SU-DHL-6 (cell line): ENCODE data around the gene PUS10.

Experiments
- H2AFZ ChIP-seq: fragments of 200-600 bp; sonication (generic); 2 replicates; pipeline ENCODE4 v1.6.1; 2014; ENCODE audit warnings: low read depth, mild to moderate bottlenecking, moderate library complexity, mixed read lengths, antibody characterized with exemption, low read length; ENCODE audit not compliant: severe bottlenecking
- H3F3A ChIP-seq: fragments of 200-600 bp; shearing (Covaris generic); 2 replicates; pipeline ENCODE4 v1.6.0; 2016; ENCODE audit warnings: antibody characterized with exemption, mild to moderate bottlenecking; ENCODE audit not compliant: insufficient read depth
- H3K27ac ChIP-seq: fragments of 200-600 bp; sonication (generic); 2 replicates; pipeline ENCODE4 v1.5.1; 2016; ENCODE audit warnings: low read depth, mild to moderate bottlenecking, low read length, moderate library complexity, mixed read lengths
- H3K27me3 ChIP-seq: fragments of 200-600 bp; sonication (generic), shearing (Covaris generic); 2 replicates; pipeline ENCODE4 v1.6.0; 2014; ENCODE audit warnings: mild to moderate bottlenecking, low read length
- H3K36me3 ChIP-seq: fragments of 200-600 bp; sonication (generic); 2 replicates; pipeline ENCODE4 v1.6.1; 2014; ENCODE audit warnings: mild to moderate bottlenecking, low read length, mixed read lengths
- H3K4me2 ChIP-seq: fragments of 300-600, 200-600 bp; shearing (Covaris generic), sonication (generic); 2 replicates; pipeline ENCODE4 v1.6.0; 2014; ENCODE audit warnings: low read length, low read depth, mild to moderate bottlenecking; ENCODE audit not compliant: poor library complexity, severe bottlenecking
- H3K4me3 ChIP-seq: fragments of 200-600 bp; sonication (generic); 2 replicates; pipeline ENCODE4 v1.5.1; 2014; ENCODE audit warnings: antibody characterized with exemption, low read length, mild to moderate bottlenecking, mixed read lengths; ENCODE audit not compliant: insufficient read depth, poor library complexity, severe bottlenecking
- H3K79me2 ChIP-seq: fragments of 200-600 bp; sonication (generic); 2 replicates; pipeline ENCODE4 v1.6.1; 2014; ENCODE audit warnings: mild to moderate bottlenecking, low read length, moderate library complexity; ENCODE audit not compliant: insufficient read depth
- H3K9ac ChIP-seq: fragments of 200-600 bp; sonication (generic); 2 replicates; pipeline ENCODE4 v1.7.0; 2014; ENCODE audit warnings: mild to moderate bottlenecking, low read length
- H3K9me2 ChIP-seq: fragments of 200-600 bp; sonication (generic); replicated peaks from 2 replicates; pipeline ENCODE4 v1.6.1; 2014; ENCODE audit warnings: low read length; ENCODE audit not compliant: insufficient read depth
- H3K9me3 ChIP-seq: fragments of 200-600 bp; sonication (generic); 2 replicates; pipeline ENCODE4 v1.6.1; 2014; ENCODE audit warnings: low read length, mixed read lengths; ENCODE audit not compliant: insufficient read depth
- H4K20me1 ChIP-seq: fragments of 200-600 bp; sonication (generic); 2 replicates; pipeline ENCODE4 v1.6.1; 2014; ENCODE audit warnings: low read depth, mild to moderate bottlenecking, antibody characterized with exemption, low read length, moderate library complexity, mixed read lengths
- CTCF ChIP-seq: fragments of 200-600 bp; sonication (generic); IDR thresholded peaks from one replicate; pipeline ENCODE4 v1.5.1; 2017; ENCODE audit warnings: antibody characterized with exemption, mild to moderate bottlenecking, low read length, moderate library complexity; ENCODE audit not compliant: insufficient read depth, poor library complexity, severe bottlenecking
- EZH2phosphoT487 ChIP-seq: fragments of 200-600 bp; sonication (generic), shearing (Covaris generic); conservative IDR thresholded peaks from 2 replicates; pipeline ENCODE4 v1.6.1; 2018; ENCODE audit warnings: mild to moderate bottlenecking, antibody characterized with exemption, low read length, moderate library complexity, mixed read lengths

The PUS10 gene

DNA sequence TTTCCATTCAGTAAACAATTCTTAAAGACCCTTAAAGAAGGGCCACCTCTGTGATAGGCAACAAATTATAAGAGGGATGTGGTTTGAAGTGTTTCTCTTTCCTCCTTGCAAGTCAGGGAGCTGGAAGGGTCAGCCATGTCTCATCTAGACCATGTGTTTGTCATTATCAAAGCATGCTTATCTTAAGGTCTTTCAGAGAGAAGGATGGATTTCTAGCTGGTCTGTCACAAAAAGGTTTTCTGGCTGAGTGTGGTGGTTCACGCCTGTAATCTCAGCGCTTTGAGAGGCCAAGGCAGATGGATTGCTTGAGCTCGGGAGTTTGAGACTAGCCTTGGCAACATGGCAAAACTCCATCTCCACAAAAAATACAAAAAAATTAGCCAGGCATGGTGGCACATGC is 59.7 kb downstream of the PUS10 start:
- no peak overlapping the region for H2AFZ ChIP-seq
- H3F3A ChIP-seq, result peaks cover 8% of the 10 kb centered on the region
- no peak overlapping the region for H3K4me3 ChIP-seq
- H3K36me3 ChIP-seq, result peaks cover 4% of the 10 kb centered on the region
- no peak overlapping the region for H3K4me2 ChIP-seq
- H3K79me2 ChIP-seq, result no peaks in the 10 kb centered on the region
- H3K27ac ChIP-seq, result no peak overlapping the region
- H4K20me1 ChIP-seq, result no peaks in the 10 kb centered on the region
- no peaks in the 10 kb centered on the region for H3K9me3 ChIP-seq
- H3K9ac ChIP-seq, result no peak overlapping the region
- no peaks in the 10 kb centered on the region for H3K27me3 ChIP-seq
- no peaks in the 10 kb centered on the region for H3K9me2 ChIP-seq
- no peak for TF ChIP-seq CTCF
- no peak for TF ChIP-seq EZH2phosphoT487

DNA sequence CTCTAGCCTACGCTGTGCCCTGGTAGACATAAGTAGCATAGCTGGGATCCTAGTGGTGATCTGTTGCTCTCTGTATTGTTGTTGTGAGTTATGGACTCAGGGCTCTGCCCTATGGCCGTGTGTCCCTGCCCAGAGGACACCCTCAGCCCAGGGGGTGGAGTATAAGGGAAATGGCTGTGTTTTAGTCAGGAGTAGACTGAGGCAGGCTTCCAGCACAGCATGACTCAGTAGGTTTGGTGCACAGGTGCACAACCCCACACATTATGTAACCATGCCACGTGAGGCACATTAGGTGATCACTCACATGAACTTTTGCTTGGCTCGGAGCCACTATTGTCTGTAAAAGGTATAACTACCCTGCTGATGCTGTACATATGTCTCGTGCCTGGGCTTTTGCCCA is 60.4 kb downstream of the PUS10 start:
- H3K36me3 ChIP-seq, result peaks cover 11% of the 10 kb centered on the region
- no peak overlapping the region for H3K4me3 ChIP-seq
- H3K9ac ChIP-seq, result no peak overlapping the region
- TF ChIP-seq EZH2phosphoT487, result no peak
- no peak for TF ChIP-seq CTCF
- H4K20me1 ChIP-seq, result no peaks in the 10 kb centered on the region
- no peaks in the 10 kb centered on the region for H3K9me2 ChIP-seq
- H3K9me3 ChIP-seq, result no peaks in the 10 kb centered on the region
- no peak overlapping the region for H2AFZ ChIP-seq
- H3F3A ChIP-seq, result peaks cover 8% of the 10 kb centered on the region
- no peak overlapping the region for H3K4me2 ChIP-seq
- H3K27ac ChIP-seq, result no peak overlapping the region
- H3K79me2 ChIP-seq, result no peaks in the 10 kb centered on the region
- H3K27me3 ChIP-seq, result no peaks in the 10 kb centered on the region

DNA sequence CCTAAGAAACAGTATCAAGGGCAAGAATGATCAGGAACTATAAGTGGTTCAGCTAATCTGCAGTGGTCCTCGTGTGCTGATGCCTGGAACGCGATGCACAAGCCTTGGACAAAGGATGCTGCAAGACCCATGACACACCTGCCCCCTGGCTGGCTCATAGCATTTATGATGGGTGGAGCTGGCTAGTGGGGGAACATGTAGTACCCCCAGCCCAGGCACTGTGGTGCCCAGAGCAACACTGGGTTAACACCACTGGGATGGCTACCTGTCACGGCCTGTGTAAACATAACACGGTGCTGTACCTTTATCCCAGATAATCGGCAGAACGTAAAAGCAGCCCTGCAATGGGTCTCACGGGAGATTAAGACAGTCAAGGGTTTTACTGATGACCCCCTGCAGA is 60.8 kb downstream of the PUS10 start:
- Histone ChIP-seq H3K4me2 (no peak overlapping the region), H3K9me3 (no peaks in the 10 kb centered on the region), H3K9ac (no peak overlapping the region), H4K20me1 (no peaks in the 10 kb centered on the region), H3K27ac (no peak overlapping the region), H3K36me3 (peaks cover 12% of the 10 kb centered on the region), H3K4me3 (no peak overlapping the region), H2AFZ (no peak overlapping the region), H3K9me2 (no peaks in the 10 kb centered on the region), H3F3A (peaks cover 8% of the 10 kb centered on the region), H3K79me2 (no peaks in the 10 kb centered on the region), H3K27me3 (no peaks in the 10 kb centered on the region)
- TF ChIP-seq EZH2phosphoT487 (no peak), CTCF (no peak)

DNA sequence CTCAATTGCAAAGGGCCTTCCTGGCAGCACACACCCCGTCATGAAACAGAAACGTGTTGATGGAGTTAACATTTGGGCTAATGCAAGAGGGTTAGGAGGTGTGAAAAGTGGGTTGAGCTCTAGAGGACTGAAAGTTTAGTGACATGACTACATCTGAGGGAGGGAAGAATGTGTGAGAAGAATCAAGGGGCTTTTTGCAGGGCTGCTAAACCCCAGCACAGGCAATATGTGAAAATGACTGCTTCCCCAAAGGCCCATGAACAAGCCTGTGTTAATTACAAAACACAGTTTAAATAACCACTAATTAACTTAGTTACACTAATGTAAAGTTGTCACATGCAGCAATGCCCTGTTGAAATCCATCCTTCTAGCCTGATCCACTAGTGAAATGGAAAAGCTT is 63.9 kb downstream of the PUS10 start:
- H3K4me3 ChIP-seq, result no peak overlapping the region
- no peak overlapping the region for H2AFZ ChIP-seq
- H3F3A ChIP-seq, result peaks cover 4% of the 10 kb centered on the region
- no peaks in the 10 kb centered on the region for H4K20me1 ChIP-seq
- no peak overlapping the region for H3K27ac ChIP-seq
- H3K9ac ChIP-seq, result no peak overlapping the region
- H3K27me3 ChIP-seq, result no peaks in the 10 kb centered on the region
- no peak overlapping the region for H3K4me2 ChIP-seq
- peaks cover 12% of the 10 kb centered on the region for H3K36me3 ChIP-seq
- H3K79me2 ChIP-seq, result no peaks in the 10 kb centered on the region
- H3K9me3 ChIP-seq, result no peaks in the 10 kb centered on the region
- H3K9me2 ChIP-seq, result no peaks in the 10 kb centered on the region
- no peak for TF ChIP-seq CTCF
- TF ChIP-seq EZH2phosphoT487, result no peak
